ENCODE results near the gene PPP2R3B.

PPP2R3B gene

DNA sequence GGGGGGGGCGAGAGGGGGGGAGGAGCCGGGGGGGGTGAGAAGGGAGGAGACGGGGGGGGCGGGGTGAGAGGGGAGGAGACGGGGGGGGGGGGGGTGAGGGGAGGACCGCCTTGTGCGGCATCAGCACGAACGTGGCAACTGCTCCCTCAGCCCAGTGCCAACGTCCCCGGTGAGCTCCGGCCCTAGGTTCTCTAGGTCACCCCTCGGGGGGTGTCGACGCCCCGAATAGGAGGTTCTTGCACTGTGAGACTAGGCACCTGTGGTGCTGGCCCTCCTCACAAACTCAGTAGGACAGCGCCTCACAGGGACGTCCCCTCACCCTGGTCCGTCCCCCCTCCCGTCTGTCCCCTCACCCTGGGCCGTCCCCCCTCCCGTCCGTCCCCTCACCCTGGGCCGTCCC, 46.6 kb downstream of the PPP2R3B start (continued):
- TF ChIP-seq ZFHX2 (tag by site-specific recombination; conservative IDR thresholded peaks at IDR 0.05) (no peak), BCL11A (tag by site-specific recombination; IDR thresholded peaks at IDR 0.05; ENCODE audit: low read depth) (no peak), ZNF600 (tag by site-specific recombination; IDR thresholded peaks at IDR 0.05) (no peak), ZNF837 (tag by site-specific recombination; IDR thresholded peaks at IDR 0.05) (no peak), ZIC2 (tag by site-specific recombination; IDR thresholded peaks at IDR 0.05) (no peak), ZNF169 (tag by site-specific recombination; IDR thresholded peaks at IDR 0.05) (no peak), BCL11B (tag by site-specific recombination; IDR thresholded peaks at IDR 0.05; ENCODE audit: low read depth) (no peak), ZNF302 (tag by site-specific recombination; IDR thresholded peaks at IDR 0.05; ENCODE audit: low read depth) (no peak), KLF7 (tag by site-specific recombination; IDR thresholded peaks at IDR 0.05; ENCODE audit: borderline replicate concordance) (no peak), ZNF138 (tag by site-specific recombination; IDR thresholded peaks at IDR 0.05; ENCODE audit: borderline replicate concordance) (no peak), ZNF585B (tag by site-specific recombination; IDR thresholded peaks at IDR 0.05) (no peak)

- H3K27ac ChIP-seq (ENCODE audit: extremely low read depth, low read depth, low read length): no peak overlapping the region
- TF ChIP-seq ZNF555 (tag by site-specific recombination; conservative IDR thresholded peaks at IDR 0.05) (no peak), ZNF654 (tag by site-specific recombination; IDR thresholded peaks at IDR 0.05; ENCODE audit: low read depth) (no peak), SCRT2 (tag by site-specific recombination; IDR thresholded peaks at IDR 0.05) (no peak), ZNF121 (tag by site-specific recombination; IDR thresholded peaks at IDR 0.05) (no peak), ZNF169 (tag by site-specific recombination; IDR thresholded peaks at IDR 0.05) (no peak), GLI4 (tag by site-specific recombination; IDR thresholded peaks at IDR 0.05) (no peak), ZNF341 (tag by site-specific recombination; IDR thresholded peaks at IDR 0.05; ENCODE audit: low read depth) (no peak), ZNF114 (tag by site-specific recombination; IDR thresholded peaks at IDR 0.05) (no peak)
- TF ChIP-seq, protein P1, sequence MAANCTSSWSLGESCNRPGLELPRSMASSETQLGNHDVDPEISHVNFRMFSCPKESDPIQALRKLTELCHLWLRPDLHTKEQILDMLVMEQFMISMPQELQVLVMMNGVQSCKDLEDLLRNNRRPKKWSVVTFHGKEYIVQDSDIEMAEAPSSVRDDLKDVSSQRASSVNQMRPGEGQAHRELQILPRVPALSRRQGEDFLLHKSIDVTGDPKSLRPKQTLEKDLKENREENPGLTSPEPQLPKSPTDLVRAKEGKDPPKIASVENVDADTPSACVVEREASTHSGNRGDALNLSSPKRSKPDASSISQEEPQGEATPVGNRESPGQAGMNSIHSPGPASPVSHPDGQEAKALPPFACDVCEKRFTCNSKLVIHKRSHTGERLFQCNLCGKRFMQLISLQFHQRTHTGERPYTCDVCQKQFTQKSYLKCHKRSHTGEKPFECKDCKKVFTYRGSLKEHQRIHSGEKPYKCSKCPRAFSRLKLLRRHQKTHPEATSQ (tag by site-specific recombination; IDR thresholded peaks at IDR 0.05): no peak
- H3K4me1 ChIP-seq (ENCODE audit: control insufficient read depth, insufficient read depth, low read length): no peaks in the 10 kb centered on the region
- no peaks in the 10 kb centered on the region for H3K9me3 ChIP-seq (ENCODE audit: control insufficient read depth, insufficient read depth, low read depth, low read length)
- peaks cover 0 to 31% of the 10 kb centered on the region in 2 experiments; a peak in 1 of 3 replicates for H3K36me3 ChIP-seq (ENCODE audit: control insufficient read depth in 2 of 2, insufficient read depth in 1 of 2, low read length in 2 of 2)
- H3K4me3 ChIP-seq (ENCODE audit: low read depth, low read length): no peak overlapping the region
- ChIA-PET CTCF (no interaction called here), POLR2A (no interaction called here)
Observed at GRCh38 chrX:338836-339400, 47.8 kb downstream of the PPP2R3B start.

DNA sequence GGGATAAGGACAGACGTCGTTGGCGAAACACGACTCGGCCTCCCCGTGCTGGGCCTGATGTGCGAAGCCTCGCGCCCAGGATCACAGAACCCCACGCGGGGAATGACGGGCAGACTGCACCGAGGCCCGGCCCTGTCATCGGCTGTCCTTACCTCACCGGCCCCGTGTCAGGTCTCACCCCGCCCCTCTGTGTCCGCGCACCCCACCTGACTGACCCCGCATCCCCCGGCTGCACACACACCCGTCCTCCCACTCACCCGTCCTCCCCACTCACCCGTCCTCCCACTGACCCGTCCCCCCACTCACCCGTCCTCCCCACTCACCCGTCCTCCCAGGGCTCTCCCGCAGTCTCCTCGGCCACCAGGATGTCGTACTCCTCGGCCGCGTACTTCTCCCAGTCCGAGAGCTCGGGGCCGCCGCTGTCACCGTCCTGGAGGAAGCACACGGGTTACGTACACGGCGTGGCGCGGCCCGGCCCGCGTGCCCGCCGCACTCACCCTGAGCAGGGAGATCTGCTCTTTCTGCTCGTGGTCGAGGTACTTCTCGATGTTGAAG, 48.3 kb downstream of the PPP2R3B start:
- TF ChIP-seq EGR2 (tag by site-specific recombination; IDR thresholded peaks at IDR 0.05; ENCODE audit: low read depth) (0 out of 2 replicates have a peak, but pooled peaks have one; percentile 16), ZBTB1 (tag by site-specific recombination; IDR thresholded peaks at IDR 0.05) (no peak)
- no peaks in the 10 kb centered on the region for H3K9me3 ChIP-seq (ENCODE audit: control insufficient read depth, insufficient read depth, low read depth, low read length)
- POLR2A ChIA-PET: no interaction called here
- H3K36me3 ChIP-seq (ENCODE audit: control insufficient read depth in 2 of 2, insufficient read depth in 1 of 2, low read length in 2 of 2): peaks cover 0 to 32% of the 10 kb centered on the region in 2 experiments; a peak in 1 of 3 replicates
- no peak overlapping the region for H3K27ac ChIP-seq (ENCODE audit: extremely low read depth, low read depth, low read length)
- no peak overlapping the region for H3K4me3 ChIP-seq (ENCODE audit: low read depth, low read length)
- no peaks in the 10 kb centered on the region for H3K4me1 ChIP-seq (ENCODE audit: control insufficient read depth, insufficient read depth, low read length)
- CTCF ChIA-PET: no interaction called here
